Measurements from ENCODE around the gene CAMK1D.

- TF ChIP-seq CTCF (IDR thresholded peaks at IDR 0.05; ENCODE audit: poor library complexity) (no peak), EZH2 (IDR thresholded peaks at IDR 0.05; ENCODE audit: borderline replicate concordance) (no peak), EZH2phosphoT487 (IDR thresholded peaks at IDR 0.05; ENCODE audit: low read depth, severe bottlenecking, unreplicated experiment) (no peak)
These were observed 15.2 kb upstream of the CAMK1D start for GRCh38 chr10:12334186-12334530.

Measured in hepatocyte (in vitro differentiated cells).